ENCODE data around the gene IL18BP. TPM values are rescaled to one million over a fixed set of nuclear protein-coding genes. Genes with fewer than 3 reads are reported as not detected.
A peak's percentile ranks its signal among the peaks of the same experiment; 100 is the strongest.

Gene IL18BP
- 10 to 100 TPM; 25.7 to 28.0 TPM for total RNA-seq
- total RNA-seq: 14.1 to 16.3 reads per million in 2 donors

- H3K27ac Mint-ChIP-seq: peak within 1 kb of the TSS; percentile 99
- DNase-seq (peak in 1 of 3 donors; percentile 20), ATAC-seq (peak; percentile 85)
- peaks cover 8% of the 10 kb centered on the region for H3K36me3 Mint-ChIP-seq (ENCODE audit: low read depth)
- H3K4me1 Mint-ChIP-seq: peaks cover 30% of the 10 kb centered on the region
- no peaks in the 10 kb centered on the region for H3K27me3 Mint-ChIP-seq
- H3K4me3 Mint-ChIP-seq: peak within 1 kb of the TSS; percentile 96
- peaks cover 2% of the 10 kb centered on the region for H3K9me3 ChIP-seq (ENCODE audit: control insufficient read depth, low read length, poor library complexity, severe bottlenecking)
Measured at GRCh38 chr11:71998649-71999310, at the start of gene IL18BP. TSS of gene IL18BP (plus strand) at chr11:71998909. CDS start at chr11:71999985, 1,076 bp downstream.

DNA sequence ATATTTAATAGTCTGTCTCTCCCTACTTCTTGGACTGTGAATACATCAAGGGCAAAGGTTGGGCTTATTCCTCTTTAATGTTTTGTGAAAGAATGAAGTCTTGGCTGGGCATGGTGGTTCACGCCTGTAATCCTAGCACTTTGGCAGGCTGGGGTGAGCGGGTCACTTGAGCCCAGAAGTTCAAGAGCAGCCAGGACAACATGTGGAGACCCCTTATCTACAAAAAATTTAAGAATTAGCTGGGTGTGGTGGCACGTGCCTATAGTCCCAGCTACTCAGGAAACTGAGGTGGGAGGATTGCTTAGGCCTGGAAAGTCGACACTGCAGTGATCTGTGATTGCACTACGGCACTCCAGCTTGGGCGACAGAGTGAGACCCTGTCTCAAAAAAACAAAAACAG, 49.7 kb upstream of the IL18BP start:
- H3K4me1 Mint-ChIP-seq: peaks cover 19% of the 10 kb centered on the region
- DNase-seq (no peak), ATAC-seq (no peak)
- H3K27me3 Mint-ChIP-seq: no peaks in the 10 kb centered on the region
- no peak overlapping the region for H3K27ac Mint-ChIP-seq
- no peaks in the 10 kb centered on the region for H3K9me3 ChIP-seq (ENCODE audit: control insufficient read depth, low read length, poor library complexity, severe bottlenecking)
- no peak overlapping the region for H3K4me3 Mint-ChIP-seq
- H3K36me3 Mint-ChIP-seq (ENCODE audit: low read depth): peaks cover 3% of the 10 kb centered on the region

DNA sequence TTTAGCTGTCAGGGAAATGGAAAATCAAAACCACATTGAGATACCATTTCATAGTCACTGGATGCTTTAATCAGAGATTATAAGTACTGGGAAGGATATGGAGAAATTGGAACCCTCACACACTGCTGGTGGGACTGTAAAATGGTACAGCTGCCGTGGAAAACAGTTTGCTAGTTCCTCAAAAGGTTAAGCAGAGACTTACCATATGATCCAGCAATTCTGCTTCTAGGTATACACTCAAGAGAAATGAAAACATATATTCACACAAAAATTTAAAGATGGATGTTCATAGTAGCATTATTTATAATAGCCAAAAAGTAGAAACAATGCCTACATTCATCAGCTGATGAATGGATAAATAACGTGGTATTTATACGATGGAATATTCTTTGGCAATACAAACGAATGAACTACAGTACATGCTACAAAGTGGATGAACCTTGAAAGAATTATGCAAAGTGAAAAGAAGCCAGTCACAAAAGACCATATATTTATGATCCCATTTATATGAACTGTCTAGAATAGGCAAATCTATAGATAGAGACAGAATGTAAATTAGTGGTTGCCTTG, 46.9 kb upstream of the IL18BP start:
- H3K4me1 Mint-ChIP-seq: peaks cover 31% of the 10 kb centered on the region
- no peaks in the 10 kb centered on the region for H3K27me3 Mint-ChIP-seq
- ATAC-seq (no peak), DNase-seq (no peak)
- no peak overlapping the region for H3K4me3 Mint-ChIP-seq
- H3K9me3 ChIP-seq (ENCODE audit: control insufficient read depth, low read length, poor library complexity, severe bottlenecking): no peaks in the 10 kb centered on the region
- H3K36me3 Mint-ChIP-seq (ENCODE audit: low read depth): peaks cover 3% of the 10 kb centered on the region
- H3K27ac Mint-ChIP-seq: no peak overlapping the region

GRCh38 chr11:71955898-71956456, 42.7 kb upstream of the IL18BP start:
- H3K27ac Mint-ChIP-seq: peak overlapping the region; percentile 37
- no peaks in the 10 kb centered on the region for H3K27me3 Mint-ChIP-seq
- ATAC-seq (no peak), DNase-seq (no peak)
- H3K9me3 ChIP-seq (ENCODE audit: control insufficient read depth, low read length, poor library complexity, severe bottlenecking): no peaks in the 10 kb centered on the region
- H3K36me3 Mint-ChIP-seq (ENCODE audit: low read depth): peaks cover 2% of the 10 kb centered on the region
- H3K4me3 Mint-ChIP-seq: no peak overlapping the region
- H3K4me1 Mint-ChIP-seq: peaks cover 31% of the 10 kb centered on the region

- Mint-ChIP-seq H3K4me1 (peaks cover 4% of the 10 kb centered on the region), H3K4me3 (no peak overlapping the region), H3K27me3 (no peaks in the 10 kb centered on the region), H3K27ac (no peak overlapping the region), H3K36me3 (ENCODE audit: low read depth) (peaks cover 2% of the 10 kb centered on the region)
- H3K9me3 ChIP-seq (ENCODE audit: control insufficient read depth, low read length, poor library complexity, severe bottlenecking): no peaks in the 10 kb centered on the region
- DNase-seq (no peak), ATAC-seq (no peak)
Measured at GRCh38 chr11:71962428-71963038, 36.2 kb upstream of the IL18BP start.

DNA sequence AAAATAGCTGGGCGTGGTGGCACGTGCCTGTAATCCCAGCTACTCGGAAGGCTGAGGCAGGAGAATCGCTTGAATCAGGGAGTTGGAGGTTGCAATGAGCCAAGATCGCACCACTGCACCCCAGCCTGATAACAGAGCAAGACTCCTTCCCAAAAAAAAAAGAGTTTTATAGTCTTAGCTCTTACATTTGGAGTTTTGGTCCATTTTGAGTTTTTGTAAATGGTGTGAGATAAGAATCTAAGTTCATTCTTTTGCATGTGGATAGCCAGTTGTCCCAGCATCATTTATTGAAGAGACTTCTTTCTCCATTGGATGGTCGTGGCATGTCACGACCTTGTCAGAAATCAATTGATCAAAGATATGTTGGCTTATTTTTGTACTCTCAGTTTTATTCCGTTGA, 35.2 kb upstream of the IL18BP start:
- H3K27ac Mint-ChIP-seq: no peak overlapping the region
- ATAC-seq (no peak), DNase-seq (no peak)
- H3K36me3 Mint-ChIP-seq (ENCODE audit: low read depth): peaks cover 2% of the 10 kb centered on the region
- H3K9me3 ChIP-seq (ENCODE audit: control insufficient read depth, low read length, poor library complexity, severe bottlenecking): no peaks in the 10 kb centered on the region
- no peak overlapping the region for H3K4me3 Mint-ChIP-seq
- no peaks in the 10 kb centered on the region for H3K4me1 Mint-ChIP-seq
- no peaks in the 10 kb centered on the region for H3K27me3 Mint-ChIP-seq

- DNase-seq (no peak), ATAC-seq (no peak)
- no peak overlapping the region for H3K27ac Mint-ChIP-seq
- H3K4me3 Mint-ChIP-seq: no peak overlapping the region
- H3K9me3 ChIP-seq (ENCODE audit: control insufficient read depth, low read length, poor library complexity, severe bottlenecking): no peaks in the 10 kb centered on the region
- H3K4me1 Mint-ChIP-seq: no peaks in the 10 kb centered on the region
- peaks cover 2% of the 10 kb centered on the region for H3K36me3 Mint-ChIP-seq (ENCODE audit: low read depth)
- H3K27me3 Mint-ChIP-seq: no peaks in the 10 kb centered on the region
Measured at GRCh38 chr11:71964641-71965040, 34.1 kb upstream of the IL18BP start.

DNA sequence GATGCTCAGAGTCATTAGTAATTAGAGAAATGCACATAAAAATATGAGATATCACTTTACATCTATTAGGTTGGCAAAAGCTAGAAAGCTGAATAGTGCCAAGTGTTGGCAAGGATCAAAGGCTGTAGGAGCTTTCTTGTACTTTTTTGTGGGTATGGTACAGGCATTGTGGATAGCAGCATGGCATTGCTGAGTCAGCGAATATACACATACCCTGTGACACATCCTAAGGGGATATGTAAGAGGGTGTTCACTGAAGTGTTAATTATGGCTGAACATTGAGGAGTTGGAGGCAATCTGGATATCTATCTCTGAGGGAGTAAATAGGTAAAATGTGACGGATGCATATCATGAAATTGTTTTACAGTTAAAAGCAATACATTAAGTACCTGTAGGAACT, 27.0 kb upstream of the IL18BP start:
- Mint-ChIP-seq H3K4me1 (peaks cover 6% of the 10 kb centered on the region), H3K36me3 (ENCODE audit: low read depth) (peaks cover 8% of the 10 kb centered on the region), H3K27ac (peak overlapping the region; percentile 32), H3K27me3 (no peaks in the 10 kb centered on the region), H3K4me3 (no peak overlapping the region)
- ATAC-seq: no peak
- no peak for DNase-seq
- H3K9me3 ChIP-seq (ENCODE audit: control insufficient read depth, low read length, poor library complexity, severe bottlenecking): no peaks in the 10 kb centered on the region

- Mint-ChIP-seq H3K4me1 (peaks cover 8% of the 10 kb centered on the region), H3K4me3 (no peak overlapping the region), H3K36me3 (ENCODE audit: low read depth) (peaks cover 6% of the 10 kb centered on the region), H3K27me3 (no peaks in the 10 kb centered on the region), H3K27ac (peak overlapping the region; percentile 86)
- no peak for DNase-seq
- ATAC-seq: no peak
- no peaks in the 10 kb centered on the region for H3K9me3 ChIP-seq (ENCODE audit: control insufficient read depth, low read length, poor library complexity, severe bottlenecking)
Measured at GRCh38 chr11:71976551-71976950, 22.2 kb upstream of the IL18BP start.

DNA sequence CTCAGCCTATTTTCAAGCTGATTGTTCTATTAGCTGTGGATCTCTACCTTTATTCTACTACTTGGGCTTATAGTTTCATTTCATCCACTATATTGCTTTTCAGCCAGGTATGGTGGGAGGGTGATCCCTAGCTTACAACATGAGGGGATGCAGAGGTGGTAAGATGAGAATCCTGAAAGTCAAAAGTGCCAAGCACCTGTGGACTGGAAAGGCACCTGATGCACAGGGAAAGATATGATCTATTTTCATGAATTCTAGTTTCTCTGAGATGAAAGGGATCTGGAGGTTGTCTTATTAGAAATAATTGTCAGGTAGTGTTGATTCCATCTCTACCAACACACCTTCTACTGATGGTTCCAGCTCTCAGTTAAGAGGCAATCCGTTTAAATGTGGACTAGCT, 21.6 kb upstream of the IL18BP start:
- Mint-ChIP-seq H3K27me3 (no peaks in the 10 kb centered on the region), H3K4me3 (no peak overlapping the region), H3K36me3 (ENCODE audit: low read depth) (peaks cover 4% of the 10 kb centered on the region), H3K27ac (no peak overlapping the region), H3K4me1 (peaks cover 3% of the 10 kb centered on the region)
- no peak for ATAC-seq
- no peak for DNase-seq
- no peaks in the 10 kb centered on the region for H3K9me3 ChIP-seq (ENCODE audit: control insufficient read depth, low read length, poor library complexity, severe bottlenecking)

DNA sequence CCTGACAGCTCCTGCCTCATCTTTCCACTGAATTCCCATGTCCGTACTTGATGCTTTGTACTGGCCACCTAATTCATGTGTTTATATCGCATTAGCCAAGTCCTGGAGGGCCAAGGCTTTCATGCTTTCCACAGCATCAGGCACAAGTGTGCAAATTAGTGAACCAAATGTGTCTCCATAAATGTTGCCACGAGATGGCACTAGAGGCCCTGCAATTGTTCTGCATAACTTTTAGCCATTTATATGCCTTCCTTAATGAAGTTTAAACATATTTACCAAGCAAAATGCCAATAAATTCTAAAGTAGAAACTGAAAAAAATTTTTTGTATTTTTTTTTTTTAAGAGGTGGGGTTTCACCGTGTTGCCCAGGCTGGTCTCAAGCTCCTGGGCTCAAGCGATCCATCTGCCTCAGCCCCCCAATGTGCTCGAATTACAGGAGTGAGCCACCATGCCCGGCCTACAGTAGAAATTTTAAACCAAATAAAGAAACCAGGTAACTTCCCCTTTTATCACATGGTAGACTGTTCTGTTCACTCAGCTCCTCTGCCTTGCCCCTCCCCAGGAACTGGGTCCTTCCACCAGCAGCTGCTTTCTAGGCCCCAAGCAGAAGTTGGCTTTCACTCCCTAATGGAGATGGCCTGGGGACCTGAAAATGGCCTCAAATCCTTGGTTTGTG, 20.8 kb upstream of the IL18BP start:
- Mint-ChIP-seq H3K4me3 (peak overlapping the region; percentile 25), H3K4me1 (peaks cover 3% of the 10 kb centered on the region), H3K36me3 (ENCODE audit: low read depth) (peaks cover 3% of the 10 kb centered on the region), H3K27me3 (no peaks in the 10 kb centered on the region), H3K27ac (no peak overlapping the region)
- ATAC-seq (peak; percentile 72), DNase-seq (peak in 1 of 3 donors; percentile 46)
- H3K9me3 ChIP-seq (ENCODE audit: control insufficient read depth, low read length, poor library complexity, severe bottlenecking): no peaks in the 10 kb centered on the region

DNA sequence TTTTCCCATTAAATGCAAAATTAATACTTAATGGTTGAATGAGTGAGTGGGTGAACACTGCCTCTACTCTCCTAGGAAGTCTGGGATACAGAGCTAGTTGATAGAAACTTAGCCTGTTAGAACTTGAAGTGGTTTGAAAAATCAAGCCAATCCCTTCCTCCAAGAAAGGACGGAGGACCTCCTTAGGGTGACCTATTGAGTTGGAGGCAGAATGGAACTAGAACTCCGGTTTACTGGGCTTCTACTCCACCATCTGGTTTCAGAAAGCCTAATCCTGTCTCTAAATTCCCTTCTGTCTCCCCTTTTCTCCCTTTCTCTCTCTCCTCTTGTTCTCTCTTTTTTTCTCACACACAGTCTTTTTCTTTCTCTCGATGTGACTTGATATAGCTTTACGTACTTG, 19.6 kb upstream of the IL18BP start:
- H3K36me3 Mint-ChIP-seq (ENCODE audit: low read depth): peaks cover 3% of the 10 kb centered on the region
- no peak for DNase-seq

GRCh38 chr11:71979602-71980001, 19.1 kb upstream of the IL18BP start:
- no peak overlapping the region for H3K4me3 Mint-ChIP-seq
- no peaks in the 10 kb centered on the region for H3K9me3 ChIP-seq (ENCODE audit: control insufficient read depth, low read length, poor library complexity, severe bottlenecking)
- H3K27ac Mint-ChIP-seq: no peak overlapping the region
- ATAC-seq (no peak), DNase-seq (no peak)
- no peaks in the 10 kb centered on the region for H3K27me3 Mint-ChIP-seq
- H3K36me3 Mint-ChIP-seq (ENCODE audit: low read depth): peaks cover 3% of the 10 kb centered on the region
- H3K4me1 Mint-ChIP-seq: peaks cover 3% of the 10 kb centered on the region

More for the DNA sequence above, 19.6 kb upstream of the IL18BP start:
- Mint-ChIP-seq H3K4me3 (no peak overlapping the region), H3K4me1 (peaks cover 3% of the 10 kb centered on the region), H3K27ac (no peak overlapping the region), H3K27me3 (no peaks in the 10 kb centered on the region)
- ATAC-seq: no peak
- H3K9me3 ChIP-seq (ENCODE audit: control insufficient read depth, low read length, poor library complexity, severe bottlenecking): no peaks in the 10 kb centered on the region
